Prostate gland (tissue), 2 donors: ENCODE data around the gene TUBAL3.

ENCODE experiments used
- POLR2A ChIP-seq: fragments of 450-650 bp; IDR thresholded peaks from one replicate; pipeline ENCODE4 v1.6.1; 2016; ENCODE audit warnings: antibody characterized with exemption, mild to moderate bottlenecking
- TF ChIP-seq, protein P1 (sequence below), 4 experiments: fragments of 200-600 bp in 2 of 4; fragments of 450-650 bp in 2 of 4; sonication (generic) in 2 of 4; IDR thresholded peaks; 1 replicate in 3 of 4; 2 replicates in 1 of 4; pipeline ENCODE4 v1.5.1; 2016 to 2019; ENCODE audit warnings: antibody characterized with exemption in 4 of 4, mild to moderate bottlenecking in 2 of 4, moderate library complexity in 2 of 4

DNA sequence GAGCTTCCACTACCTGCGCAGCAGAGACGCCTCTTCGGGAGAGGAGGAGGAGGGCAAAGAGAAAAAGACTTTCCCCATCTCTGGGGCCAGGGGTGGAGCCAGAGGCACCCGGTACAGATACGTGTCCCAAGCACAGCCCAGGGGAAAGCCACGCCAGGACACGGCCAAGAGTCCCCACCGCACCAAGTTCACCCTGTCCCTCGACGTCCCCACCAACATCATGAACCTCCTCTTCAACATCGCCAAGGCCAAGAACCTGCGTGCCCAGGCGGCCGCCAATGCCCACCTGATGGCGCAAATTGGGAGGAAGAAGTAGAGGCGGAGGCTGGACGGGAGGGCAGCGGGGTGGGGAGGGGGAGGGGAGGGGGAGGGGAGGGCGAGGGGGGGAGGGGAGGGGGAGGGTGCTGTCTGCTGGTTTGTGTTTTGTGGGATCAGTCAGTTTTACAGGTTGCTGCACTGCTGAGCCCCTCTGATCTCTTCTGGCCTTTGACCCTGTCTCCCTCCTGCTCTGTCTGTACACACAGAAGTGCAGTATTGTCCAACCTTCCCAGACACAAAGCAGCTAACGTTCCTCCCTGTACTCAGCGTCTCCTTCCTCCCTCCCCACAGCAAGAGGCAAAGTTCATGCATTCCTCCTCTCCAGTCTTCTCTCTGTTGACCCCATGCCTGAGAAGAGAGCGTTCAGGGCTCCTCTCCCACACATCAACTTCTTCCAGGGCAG, 30.6 kb downstream of the TUBAL3 start:
- TF ChIP-seq, protein P1, sequence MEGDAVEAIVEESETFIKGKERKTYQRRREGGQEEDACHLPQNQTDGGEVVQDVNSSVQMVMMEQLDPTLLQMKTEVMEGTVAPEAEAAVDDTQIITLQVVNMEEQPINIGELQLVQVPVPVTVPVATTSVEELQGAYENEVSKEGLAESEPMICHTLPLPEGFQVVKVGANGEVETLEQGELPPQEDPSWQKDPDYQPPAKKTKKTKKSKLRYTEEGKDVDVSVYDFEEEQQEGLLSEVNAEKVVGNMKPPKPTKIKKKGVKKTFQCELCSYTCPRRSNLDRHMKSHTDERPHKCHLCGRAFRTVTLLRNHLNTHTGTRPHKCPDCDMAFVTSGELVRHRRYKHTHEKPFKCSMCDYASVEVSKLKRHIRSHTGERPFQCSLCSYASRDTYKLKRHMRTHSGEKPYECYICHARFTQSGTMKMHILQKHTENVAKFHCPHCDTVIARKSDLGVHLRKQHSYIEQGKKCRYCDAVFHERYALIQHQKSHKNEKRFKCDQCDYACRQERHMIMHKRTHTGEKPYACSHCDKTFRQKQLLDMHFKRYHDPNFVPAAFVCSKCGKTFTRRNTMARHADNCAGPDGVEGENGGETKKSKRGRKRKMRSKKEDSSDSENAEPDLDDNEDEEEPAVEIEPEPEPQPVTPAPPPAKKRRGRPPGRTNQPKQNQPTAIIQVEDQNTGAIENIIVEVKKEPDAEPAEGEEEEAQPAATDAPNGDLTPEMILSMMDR (IDR thresholded peaks at IDR 0.05) = no peak
- TF ChIP-seq POLR2A = no peak
